ENCODE data around the gene SLC30A1. TPM values are rescaled to one million over a fixed set of nuclear protein-coding genes. Genes with fewer than 3 reads are reported as not detected.

The SLC30A1 gene
- total RNA-seq, 4 donors from 2014 or later = 10.1 to 17.3 (median 13.0) TPM

DNA sequence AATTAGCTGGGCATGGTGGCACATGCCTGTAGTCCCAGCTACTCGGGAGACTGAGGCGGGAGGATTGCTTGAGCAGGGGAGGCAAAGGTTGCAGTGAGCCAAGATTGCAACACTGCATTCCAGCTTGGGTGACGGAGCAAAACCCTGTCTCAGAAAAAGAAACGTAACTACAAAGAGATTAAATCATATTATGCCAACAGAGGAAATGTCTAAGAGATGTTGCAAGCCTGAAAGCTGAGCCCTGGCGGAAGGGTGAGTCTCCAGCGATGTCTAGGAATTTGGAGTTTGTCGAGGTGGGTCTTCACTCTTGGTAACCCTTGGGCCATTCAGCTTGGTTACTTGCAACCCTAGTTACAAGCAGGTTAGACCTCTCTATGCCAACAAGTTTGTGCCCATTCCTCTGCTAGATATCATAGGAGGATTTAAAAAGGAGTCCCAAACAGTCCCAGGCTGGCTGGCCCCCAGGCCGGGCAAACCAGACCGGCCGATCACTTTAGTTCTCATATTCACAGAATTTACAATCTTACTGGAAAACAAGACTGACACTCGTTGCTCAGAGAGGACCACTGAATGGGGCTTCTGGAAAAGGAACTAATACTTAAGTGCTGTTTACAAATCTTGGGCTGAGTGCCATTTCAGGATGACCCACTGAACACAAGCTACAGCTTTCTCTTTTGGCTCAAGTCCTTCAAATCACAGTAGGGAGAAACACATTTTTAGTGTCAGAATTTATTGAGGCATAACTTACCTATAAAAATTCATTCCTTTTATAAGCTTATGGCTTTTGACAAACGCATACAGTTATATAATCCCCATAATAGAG is 27.1 kb downstream of the SLC30A1 start:
- H3K4me3 ChIP-seq = no peak overlapping the region
- WGBS, 2 donors (ENCODE audit: low coverage in 1 of 2) = 67 to 76% methylated on average over 9 to 11 of the region's 12 CpGs
- H3K4me1 ChIP-seq = peaks cover 0 to 14% (median 0%) of the 10 kb centered on the region in 3 donors
- no peak for ATAC-seq
- H3K9me3 ChIP-seq = no peaks in the 10 kb centered on the region
- H3K36me3 ChIP-seq = no peaks in the 10 kb centered on the region
- H3K27me3 ChIP-seq = no peaks in the 10 kb centered on the region
- TF ChIP-seq, protein P1, sequence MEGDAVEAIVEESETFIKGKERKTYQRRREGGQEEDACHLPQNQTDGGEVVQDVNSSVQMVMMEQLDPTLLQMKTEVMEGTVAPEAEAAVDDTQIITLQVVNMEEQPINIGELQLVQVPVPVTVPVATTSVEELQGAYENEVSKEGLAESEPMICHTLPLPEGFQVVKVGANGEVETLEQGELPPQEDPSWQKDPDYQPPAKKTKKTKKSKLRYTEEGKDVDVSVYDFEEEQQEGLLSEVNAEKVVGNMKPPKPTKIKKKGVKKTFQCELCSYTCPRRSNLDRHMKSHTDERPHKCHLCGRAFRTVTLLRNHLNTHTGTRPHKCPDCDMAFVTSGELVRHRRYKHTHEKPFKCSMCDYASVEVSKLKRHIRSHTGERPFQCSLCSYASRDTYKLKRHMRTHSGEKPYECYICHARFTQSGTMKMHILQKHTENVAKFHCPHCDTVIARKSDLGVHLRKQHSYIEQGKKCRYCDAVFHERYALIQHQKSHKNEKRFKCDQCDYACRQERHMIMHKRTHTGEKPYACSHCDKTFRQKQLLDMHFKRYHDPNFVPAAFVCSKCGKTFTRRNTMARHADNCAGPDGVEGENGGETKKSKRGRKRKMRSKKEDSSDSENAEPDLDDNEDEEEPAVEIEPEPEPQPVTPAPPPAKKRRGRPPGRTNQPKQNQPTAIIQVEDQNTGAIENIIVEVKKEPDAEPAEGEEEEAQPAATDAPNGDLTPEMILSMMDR (IDR thresholded peaks at IDR 0.05) = no peak
- TF ChIP-seq POLR2AphosphoS5 (IDR thresholded peaks at IDR 0.05) (no peak), POLR2A (IDR thresholded peaks at IDR 0.05) (no peak), EP300 (IDR thresholded peaks at IDR 0.05) (no peak)
- no peak overlapping the region for H3K27ac ChIP-seq

DNA sequence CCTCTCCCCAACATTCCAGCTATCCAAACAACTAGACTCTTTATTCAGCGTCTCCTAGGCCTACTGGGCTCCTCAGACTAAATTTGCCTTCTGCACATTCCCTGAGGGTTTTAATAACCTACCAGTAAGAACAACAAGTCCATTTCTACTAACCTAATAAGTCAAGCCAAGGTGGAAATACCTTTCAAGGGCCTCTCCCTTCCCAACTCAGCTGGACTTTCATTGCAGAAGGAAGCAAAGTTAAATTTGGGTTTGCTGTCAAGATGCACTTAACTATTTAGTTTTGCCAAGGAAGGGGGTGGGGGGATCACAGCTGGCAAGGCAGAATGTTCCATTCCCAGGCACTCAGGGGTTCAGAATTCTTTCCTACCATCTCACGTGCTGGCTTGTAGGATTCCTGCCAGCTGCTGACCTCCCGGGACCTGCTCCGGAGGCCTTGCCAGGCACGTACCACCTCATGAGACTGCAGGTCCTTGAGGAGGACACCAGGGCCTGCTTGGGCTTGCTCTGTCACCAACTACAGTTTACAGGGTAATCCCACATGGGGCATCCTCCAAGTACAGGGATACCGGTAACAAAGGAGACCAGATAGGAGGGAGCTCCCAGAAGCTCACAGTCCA is 29.8 kb downstream of the SLC30A1 start:
- Histone ChIP-seq H3K27ac (peak overlapping the region in 2 of 4 donors; percentile 25 to 43), H3K9me3 (no peaks in the 10 kb centered on the region), H3K36me3 (no peaks in the 10 kb centered on the region), H3K27me3 (no peaks in the 10 kb centered on the region), H3K4me3 (no peak overlapping the region), H3K4me1 (peaks cover 0 to 14% (median 0%) of the 10 kb centered on the region in 3 donors)
- peak; percentile 31 for ATAC-seq
- WGBS, 2 donors (ENCODE audit: low coverage in 1 of 2) = 60 to 90% methylated on average over 1 to 2 of the region's 6 CpGs
- TF ChIP-seq EP300 (IDR thresholded peaks at IDR 0.05) = no peak
- TF ChIP-seq, protein P1 (IDR thresholded peaks at IDR 0.05) = no peak

DNA sequence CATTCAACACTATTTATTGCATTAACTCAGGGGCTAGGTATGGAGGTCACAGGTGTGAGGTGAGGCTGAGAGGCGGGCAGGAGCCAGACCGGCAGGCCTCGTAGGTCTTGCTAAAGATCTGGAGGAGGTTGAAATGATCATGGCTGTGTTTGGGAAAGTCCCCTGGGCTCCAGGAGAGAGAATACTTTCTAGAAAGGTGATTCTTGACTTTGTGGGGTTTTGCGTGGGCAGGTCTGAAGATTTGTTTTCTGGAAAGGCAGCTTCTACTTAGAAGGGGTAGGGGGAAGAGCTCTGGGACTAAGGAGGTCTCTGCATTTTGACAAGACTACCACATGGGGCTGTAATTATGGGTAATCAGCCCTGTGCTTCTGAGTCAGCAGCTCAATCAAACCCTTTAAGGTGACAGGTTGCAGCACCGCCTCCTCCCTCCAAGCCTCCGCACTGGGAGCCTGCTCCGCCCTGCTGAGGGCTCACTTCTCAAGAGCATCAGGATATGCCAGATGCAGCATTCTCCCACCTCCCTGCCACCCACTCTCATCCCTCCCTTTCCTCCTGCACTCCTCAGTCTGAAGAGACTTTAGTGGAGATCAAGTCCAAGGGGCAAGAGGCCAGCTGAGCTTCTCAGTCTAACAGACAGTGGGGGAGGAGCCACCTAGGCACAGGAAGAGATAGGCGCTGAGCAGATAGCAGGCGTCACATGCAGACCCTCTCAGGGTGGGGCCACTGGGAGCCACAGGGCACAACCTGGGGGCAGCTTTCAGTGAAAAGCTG is 30.5 kb downstream of the SLC30A1 start:
- 100% methylated on average over 3 of the region's 9 CpGs; no CpG with 5 or more reads in 1 of the 2 donors for WGBS, 2 donors (ENCODE audit: low coverage in 1 of 2)
- Histone ChIP-seq H3K4me3 (no peak overlapping the region), H3K9me3 (no peaks in the 10 kb centered on the region), H3K27me3 (no peaks in the 10 kb centered on the region), H3K27ac (peak overlapping the region in 2 of 4 donors; percentile 25 to 43), H3K4me1 (peaks cover 0 to 14% (median 0%) of the 10 kb centered on the region in 3 donors), H3K36me3 (no peaks in the 10 kb centered on the region)
- TF ChIP-seq, protein P1 (IDR thresholded peaks at IDR 0.05) = no peak
- no peak for TF ChIP-seq POLR2AphosphoS5 (IDR thresholded peaks at IDR 0.05)
- TF ChIP-seq POLR2A (IDR thresholded peaks at IDR 0.05) = no peak
- no peak for ATAC-seq

DNA sequence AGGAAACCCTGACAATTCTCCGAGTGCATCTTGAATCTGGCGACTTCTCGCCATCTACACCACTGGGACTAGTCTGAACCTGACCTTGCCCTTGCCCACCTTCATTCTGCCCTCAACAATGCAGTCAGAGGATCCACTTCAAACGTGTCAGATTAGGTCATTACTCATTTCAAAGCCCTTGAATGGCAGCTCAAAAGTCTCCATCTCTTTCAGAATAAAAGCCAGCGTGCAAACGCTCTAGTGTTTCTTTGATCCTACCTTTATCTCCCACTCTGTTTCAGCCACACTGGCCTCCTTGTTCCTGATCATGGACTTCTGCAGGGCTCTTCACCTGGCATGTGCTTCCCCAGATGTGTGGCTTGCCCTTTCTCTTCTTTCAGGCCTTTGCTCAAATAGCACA is 31.3 kb downstream of the SLC30A1 start:
- no peak overlapping the region for H3K27ac ChIP-seq
- H3K4me1 ChIP-seq = peaks cover 0 to 14% (median 0%) of the 10 kb centered on the region in 3 donors
- 50 to 91% methylated on average over 2 to 4 of the region's 6 CpGs for WGBS, 2 donors (ENCODE audit: low coverage in 1 of 2)
- TF ChIP-seq EP300 (IDR thresholded peaks at IDR 0.05) = no peak
- TF ChIP-seq POLR2AphosphoS5 (IDR thresholded peaks at IDR 0.05) = no peak
- ATAC-seq = no peak
- H3K4me3 ChIP-seq = no peak overlapping the region
- H3K36me3 ChIP-seq = no peaks in the 10 kb centered on the region
- no peaks in the 10 kb centered on the region for H3K27me3 ChIP-seq
- H3K9me3 ChIP-seq = no peaks in the 10 kb centered on the region

DNA sequence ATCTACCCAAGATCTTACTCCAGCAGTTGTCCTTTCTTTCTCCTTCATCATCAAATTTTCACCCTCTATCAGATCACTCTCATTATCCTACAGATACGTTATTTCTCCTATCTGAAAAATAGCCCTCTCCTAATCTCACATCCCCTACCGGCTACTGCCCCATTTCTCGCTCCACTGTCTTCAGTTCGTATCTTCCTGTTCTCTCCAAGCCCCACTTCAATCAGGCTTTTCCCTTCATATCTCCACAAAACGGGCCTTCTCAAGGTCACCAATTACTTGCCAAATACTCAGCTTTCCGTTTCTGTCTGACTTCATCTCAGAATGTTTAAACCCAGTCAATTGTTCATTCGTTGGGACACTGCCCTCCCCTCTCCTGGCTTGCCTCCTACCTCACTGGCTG is 32.4 kb downstream of the SLC30A1 start:
- WGBS, 2 donors (ENCODE audit: low coverage in 1 of 2) = 74 to 90% methylated on average over 6 to 7 of the region's 7 CpGs
- H3K27ac ChIP-seq = no peak overlapping the region
- ATAC-seq = no peak

More for the DNA sequence above, 32.4 kb downstream of the SLC30A1 start:
- H3K27me3 ChIP-seq = no peaks in the 10 kb centered on the region
- no peak overlapping the region for H3K4me3 ChIP-seq
- H3K4me1 ChIP-seq = peaks cover 0 to 24% (median 0%) of the 10 kb centered on the region in 3 donors
- TF ChIP-seq POLR2AphosphoS5 (IDR thresholded peaks at IDR 0.05) = no peak
- H3K36me3 ChIP-seq = no peaks in the 10 kb centered on the region
- no peaks in the 10 kb centered on the region for H3K9me3 ChIP-seq
